GM12891 (cell line): ENCODE data around the gene UTP4.

Experiments used
- PAX5 ChIP-seq: IDR thresholded peaks from 2 replicates; pipeline ENCODE4 v1.6.1; 2011; ENCODE audit warnings: low read length, moderate library complexity, mild to moderate bottlenecking; ENCODE audit not compliant: insufficient read depth, severe bottlenecking
- POLR2A ChIP-seq: IDR thresholded peaks from 2 replicates; pipeline ENCODE4 v1.6.1; 2011; ENCODE audit warnings: low read depth, low read length, control low read depth
- POLR2AphosphoS5 ChIP-seq: IDR thresholded peaks from 2 replicates; pipeline ENCODE4 v1.6.1; 2011; ENCODE audit warnings: low read depth, low read length, control low read depth
- POU2F2 ChIP-seq: IDR thresholded peaks from 2 replicates; pipeline ENCODE4 v1.6.1; 2011; ENCODE audit warnings: low read depth, mild to moderate bottlenecking, control low read depth, low read length, moderate library complexity
- SPI1 ChIP-seq: IDR thresholded peaks from 2 replicates; pipeline ENCODE4 v1.6.1; 2011; ENCODE audit warnings: low read depth, low read length, control low read depth
- TAF1 ChIP-seq: IDR thresholded peaks from 2 replicates; pipeline ENCODE4 v1.6.1; 2011; ENCODE audit warnings: low read depth, low read length, control low read depth

GRCh38 chr16:69108064-69108904 is 24.2 kb upstream of the UTP4 start:
- TF ChIP-seq POLR2A (no peak), POLR2AphosphoS5 (no peak), POU2F2 (no peak), TAF1 (no peak), SPI1 (no peak), PAX5 (no peak)
